ENCODE measurements around the gene GPRC5B. TPM values are rescaled to one million over a fixed set of nuclear protein-coding genes. Genes with fewer than 3 reads are reported as not detected.

The GPRC5B gene
- total RNA-seq, 1 donor from 2014 or later, result 59.3 TPM

- TF ChIP-seq CTCF (conservative IDR thresholded peaks at IDR 0.05), result no peak
- peaks cover 30% of the 10 kb centered on the region for H3K4me1 Mint-ChIP-seq
- H3K9me3 Mint-ChIP-seq, result no peaks in the 10 kb centered on the region
- H3K36me3 Mint-ChIP-seq (ENCODE audit: low read depth), result peaks cover 22% of the 10 kb centered on the region
- no peak for DNase-seq (ENCODE audit: low read depth, low spot score)
- no peak overlapping the region for H3K4me3 Mint-ChIP-seq
- no peak overlapping the region for H3K27ac Mint-ChIP-seq (ENCODE audit: unreplicated experiment)
- H3K27me3 Mint-ChIP-seq (ENCODE audit: low read depth), result no peaks in the 10 kb centered on the region
Measured at GRCh38 chr16:19872179-19872863, 12.3 kb downstream of the GPRC5B start.

GRCh38 chr16:19871721-19872120 is 12.9 kb downstream of the GPRC5B start:
- TF ChIP-seq CTCF (conservative IDR thresholded peaks at IDR 0.05), result no peak
- no peak for DNase-seq (ENCODE audit: low read depth, low spot score)
- Mint-ChIP-seq H3K4me1 (peaks cover 26% of the 10 kb centered on the region), H3K9me3 (no peaks in the 10 kb centered on the region), H3K4me3 (no peak overlapping the region), H3K27ac (ENCODE audit: unreplicated experiment) (no peak overlapping the region), H3K27me3 (ENCODE audit: low read depth) (no peaks in the 10 kb centered on the region), H3K36me3 (ENCODE audit: low read depth) (peaks cover 22% of the 10 kb centered on the region)

GRCh38 chr16:19868421-19868820 is 16.2 kb downstream of the GPRC5B start:
- Mint-ChIP-seq H3K27ac (ENCODE audit: unreplicated experiment) (no peak overlapping the region), H3K4me3 (no peak overlapping the region), H3K4me1 (peaks cover 5% of the 10 kb centered on the region), H3K9me3 (no peaks in the 10 kb centered on the region), H3K27me3 (ENCODE audit: low read depth) (no peaks in the 10 kb centered on the region), H3K36me3 (ENCODE audit: low read depth) (peaks cover 16% of the 10 kb centered on the region)
- TF ChIP-seq CTCF (conservative IDR thresholded peaks at IDR 0.05), result no peak
- DNase-seq (ENCODE audit: low read depth, low spot score), result no peak

GRCh38 chr16:19864566-19864965 is 20.1 kb downstream of the GPRC5B start:
- H3K4me1 Mint-ChIP-seq, result peaks cover 36% of the 10 kb centered on the region

GRCh38 chr16:19863990-19864389 is 20.7 kb downstream of the GPRC5B start:
- Mint-ChIP-seq H3K27me3 (ENCODE audit: low read depth) (no peaks in the 10 kb centered on the region), H3K4me3 (peak overlapping the region; percentile 19), H3K9me3 (no peaks in the 10 kb centered on the region), H3K4me1 (peaks cover 42% of the 10 kb centered on the region), H3K27ac (ENCODE audit: unreplicated experiment) (no peak overlapping the region), H3K36me3 (ENCODE audit: low read depth) (peaks cover 10% of the 10 kb centered on the region)
- TF ChIP-seq CTCF (conservative IDR thresholded peaks at IDR 0.05), result no peak
- no peak for DNase-seq (ENCODE audit: low read depth, low spot score)

More at GRCh38 chr16:19864566-19864965, 20.1 kb downstream of the GPRC5B start:
- no peak for TF ChIP-seq CTCF (conservative IDR thresholded peaks at IDR 0.05)
- Mint-ChIP-seq H3K4me3 (peak overlapping the region; percentile 19), H3K27ac (ENCODE audit: unreplicated experiment) (no peak overlapping the region), H3K36me3 (ENCODE audit: low read depth) (peaks cover 6% of the 10 kb centered on the region), H3K9me3 (no peaks in the 10 kb centered on the region), H3K27me3 (ENCODE audit: low read depth) (no peaks in the 10 kb centered on the region)
- no peak for DNase-seq (ENCODE audit: low read depth, low spot score)
